Endothelial cell of umbilical vein (primary cell): Measurements from ENCODE around the gene OVOL2.

Source experiments
- CTCF ChIP-seq, 2 donors: IDR thresholded peaks; 1 replicate in 1 of 2; 2 replicates in 1 of 2; pipeline ENCODE4 v1.5.1; 2011; ENCODE audit warnings: low read length in 2 of 2, mild to moderate bottlenecking in 2 of 2, moderate library complexity in 2 of 2, control low read depth in 1 of 2, inconsistent platforms in 1 of 2, low read depth in 1 of 2; ENCODE audit not compliant: insufficient read depth in 1 of 2; ENCODE audit errors: extremely low read depth in 1 of 2
- EZH2 ChIP-seq: IDR thresholded peaks from 2 replicates; pipeline ENCODE4 v1.6.1; 2012; ENCODE audit warnings: borderline replicate concordance, low read depth, mild to moderate bottlenecking, moderate library complexity, low read length, inconsistent platforms; ENCODE audit not compliant: severe bottlenecking
- GATA2 ChIP-seq: IDR thresholded peaks from 2 replicates; pipeline ENCODE4 v1.7.0; 2011; ENCODE audit warnings: low read depth, mild to moderate bottlenecking, moderate library complexity, mixed read lengths, low read length; ENCODE audit not compliant: insufficient read length, insufficient read depth
- JUN ChIP-seq: IDR thresholded peaks from 2 replicates; pipeline ENCODE4 v1.6.1; 2011; ENCODE audit warnings: borderline replicate concordance, low read depth; ENCODE audit not compliant: insufficient read length, insufficient read depth
- MAX ChIP-seq: IDR thresholded peaks from 2 replicates; pipeline ENCODE4 v1.6.1; 2011; ENCODE audit not compliant: insufficient read depth, insufficient read length
- POLR2A ChIP-seq: IDR thresholded peaks from 2 replicates; pipeline ENCODE4 v1.6.1; 2012; ENCODE audit warnings: low read depth, mild to moderate bottlenecking, control low read depth, low read length
- POLR2AphosphoS5 ChIP-seq: IDR thresholded peaks from 2 replicates; pipeline ENCODE4 v1.6.1; 2012; ENCODE audit warnings: low read depth, mild to moderate bottlenecking, control low read depth, low read length, moderate library complexity; ENCODE audit not compliant: insufficient read depth

- TF ChIP-seq MAX (no peak), POLR2A (no peak), CTCF (IDR thresholded peaks at IDR 0.05; ENCODE audit: extremely low read depth in 1 of 2, insufficient read depth in 1 of 2, low read depth in 1 of 2, low read length in 2 of 2) (no peak), EZH2 (no peak), POLR2AphosphoS5 (no peak), JUN (no peak), GATA2 (no peak)
Observed at GRCh38 chr20:18066421-18067333, 9.0 kb upstream of the OVOL2 start.
